GM12891 (cell line): Measurements from ENCODE around the gene CNGB1.

Source experiments
- POLR2A ChIP-seq: IDR thresholded peaks from 2 replicates; pipeline ENCODE4 v1.6.1; 2011; ENCODE audit warnings: low read depth, low read length, control low read depth
- POLR2AphosphoS5 ChIP-seq: IDR thresholded peaks from 2 replicates; pipeline ENCODE4 v1.6.1; 2011; ENCODE audit warnings: low read depth, low read length, control low read depth
- POU2F2 ChIP-seq: IDR thresholded peaks from 2 replicates; pipeline ENCODE4 v1.6.1; 2011; ENCODE audit warnings: low read depth, mild to moderate bottlenecking, control low read depth, low read length, moderate library complexity
- SPI1 ChIP-seq: IDR thresholded peaks from 2 replicates; pipeline ENCODE4 v1.6.1; 2011; ENCODE audit warnings: low read depth, low read length, control low read depth

GRCh38 chr16:57977418-57978069, 6.6 kb upstream of the CNGB1 start:
- TF ChIP-seq POLR2A = no peak
- no peak for TF ChIP-seq POU2F2
- TF ChIP-seq SPI1 = no peak
- no peak for TF ChIP-seq POLR2AphosphoS5
